Measurements from ENCODE around the gene NLRP10. TPM values are rescaled to one million over a fixed set of nuclear protein-coding genes. Genes with fewer than 3 reads are reported as not detected.
A peak's percentile ranks its signal among the peaks of the same experiment; 100 is the strongest.

NLRP10 gene
- total RNA-seq, 1 experiment from 2014 or later, result not detected

GRCh38 chr11:7967097-7967496, 1.9 kb upstream of the NLRP10 start:
- no peaks in the 10 kb centered on the region for H3K79me2 ChIP-seq (ENCODE audit: insufficient read depth, low read length)
- Mint-ChIP-seq H3K36me3 (ENCODE audit: insufficient read depth in 1 of 3, low read depth in 3 of 3) (no peaks in the 10 kb centered on the region), H3K4me3 (no peak overlapping the region), H3K27ac (peak overlapping the region in 2 of 3 experiments; percentile 12 to 21; a peak in 2 of 7 replicates), H3K4me1 (peaks cover 38 to 51% of the 10 kb centered on the region in 2 experiments), H3K9me3 (no peaks in the 10 kb centered on the region), H3K27me3 (ENCODE audit: low read depth) (no peaks in the 10 kb centered on the region)
- no peak for DNase-seq
- H4K5ac ChIP-seq (ENCODE audit: insufficient read length, low read depth, low read length), result no peak overlapping the region
- H3K4me1 ChIP-seq (ENCODE audit: insufficient read depth, low read length), result peaks cover 2% of the 10 kb centered on the region; the same call in 1 of the 2 replicates
- no peak overlapping the region for H3K9ac ChIP-seq (ENCODE audit: extremely low read depth, insufficient read length, low read length)
- H3T11ph ChIP-seq (ENCODE audit: low read length), result no peak overlapping the region
- H3K27me3 ChIP-seq (ENCODE audit: insufficient read depth, low read length), result no peaks in the 10 kb centered on the region
- H3K9me3 ChIP-seq (ENCODE audit: control insufficient read depth, low read depth, low read length), result no peaks in the 10 kb centered on the region
- H3K4me2 ChIP-seq (ENCODE audit: insufficient read depth, insufficient read length, low read length), result no peak overlapping the region
- no peak overlapping the region for H3K56ac ChIP-seq (ENCODE audit: insufficient read length, low read depth, low read length)
- no peak overlapping the region for H3K14ac ChIP-seq (ENCODE audit: insufficient read depth, low read length)
- no peaks in the 10 kb centered on the region for H3K23me2 ChIP-seq (ENCODE audit: insufficient read length, low read depth, low read length, poor library complexity, severe bottlenecking)
- no peak for TF ChIP-seq CTCF (conservative IDR thresholded peaks at IDR 0.05)
- no CpG with 5 or more reads among the region's 1 CpG for WGBS (ENCODE audit: extremely low coverage, insufficient read length, low lambda C conversion rate)
- no peaks in the 10 kb centered on the region for H4K20me1 ChIP-seq (ENCODE audit: control insufficient read depth, insufficient read depth, insufficient read length)
- no peak overlapping the region for H3K27ac ChIP-seq (ENCODE audit: insufficient read length, low read depth, low read length)
- no peak overlapping the region for H2AK5ac ChIP-seq (ENCODE audit: insufficient read length, low read length)
- H2BK5ac ChIP-seq (ENCODE audit: insufficient read length, low read length), result no peak overlapping the region
- H2BK20ac ChIP-seq (ENCODE audit: low read depth, low read length, poor library complexity, severe bottlenecking), result no peak overlapping the region
- no peak overlapping the region for H4K8ac ChIP-seq (replicated peaks; ENCODE audit: insufficient read length, low read depth, low read length)
- H2BK120ac ChIP-seq (ENCODE audit: low read depth, low read length, poor library complexity, severe bottlenecking), result no peak overlapping the region
- no peak overlapping the region for H3K23ac ChIP-seq (ENCODE audit: insufficient read length, low read depth, low read length)
- no peak overlapping the region for H3K4ac ChIP-seq (ENCODE audit: low read depth, low read length)
- H3K79me1 ChIP-seq (ENCODE audit: insufficient read depth, low read depth, low read length, poor library complexity, severe bottlenecking), result no peaks in the 10 kb centered on the region
- H2AFZ ChIP-seq (ENCODE audit: low read length), result no peak overlapping the region
- no peak overlapping the region for H4K91ac ChIP-seq (ENCODE audit: insufficient read length, low read depth, low read length)
- H2BK15ac ChIP-seq (ENCODE audit: low read depth, low read length), result no peak overlapping the region
- H3K18ac ChIP-seq (ENCODE audit: insufficient read length, low read depth, low read length), result no peak overlapping the region
- H2BK12ac ChIP-seq (ENCODE audit: insufficient read length, low read depth, low read length), result no peak overlapping the region
